ENCODE results near the gene CAPN5. TPM values are rescaled to one million over a fixed set of nuclear protein-coding genes. Genes with fewer than 3 reads are reported as not detected.
A peak's percentile ranks its signal among the peaks of the same experiment; 100 is the strongest.

The CAPN5 gene
- total RNA-seq, 1 donor from 2014 or later: 8.6 TPM

DNA sequence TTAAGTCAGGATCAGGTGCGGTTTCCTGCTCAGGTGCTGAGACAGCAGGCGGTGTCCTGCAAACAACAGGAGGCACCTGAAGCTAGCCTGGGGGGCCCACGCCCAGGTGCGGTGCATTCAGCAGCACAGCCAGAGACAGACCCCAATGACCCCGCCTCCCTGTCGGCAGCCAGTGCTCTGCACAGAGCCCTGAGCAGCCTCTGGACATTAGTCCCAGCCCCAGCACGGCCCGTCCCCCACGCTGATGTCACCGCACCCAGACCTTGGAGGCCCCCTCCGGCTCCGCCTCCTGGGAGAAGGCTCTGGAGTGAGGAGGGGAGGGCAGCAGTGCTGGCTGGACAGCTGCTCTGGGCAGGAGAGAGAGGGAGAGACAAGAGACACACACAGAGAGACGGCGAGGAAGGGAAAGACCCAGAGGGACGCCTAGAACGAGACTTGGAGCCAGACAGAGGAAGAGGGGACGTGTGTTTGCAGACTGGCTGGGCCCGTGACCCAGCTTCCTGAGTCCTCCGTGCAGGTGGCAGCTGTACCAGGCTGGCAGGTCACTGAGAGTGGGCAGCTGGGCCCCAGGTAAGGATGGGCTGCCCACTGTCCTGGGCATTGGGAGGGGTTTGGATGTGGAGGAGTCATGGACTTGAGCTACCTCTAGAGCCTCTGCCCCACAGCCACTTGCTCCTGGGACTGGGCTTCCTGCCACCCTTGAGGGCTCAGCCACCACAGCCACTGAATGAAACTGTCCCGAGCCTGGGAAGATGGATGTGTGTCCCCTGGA lies 61.3 kb downstream of the CAPN5 start, which contains the start of gene MYO7A:
MYO7A (plus strand) TSS at position 327 of the 772 bp plus-strand sequence. CDS start 2,389 bp downstream, outside the sequence.
- DNase-seq (ENCODE audit: low spot score in 2 of 2) (peak; percentile 53 to 61), FAIRE-seq (no peak)

DNA sequence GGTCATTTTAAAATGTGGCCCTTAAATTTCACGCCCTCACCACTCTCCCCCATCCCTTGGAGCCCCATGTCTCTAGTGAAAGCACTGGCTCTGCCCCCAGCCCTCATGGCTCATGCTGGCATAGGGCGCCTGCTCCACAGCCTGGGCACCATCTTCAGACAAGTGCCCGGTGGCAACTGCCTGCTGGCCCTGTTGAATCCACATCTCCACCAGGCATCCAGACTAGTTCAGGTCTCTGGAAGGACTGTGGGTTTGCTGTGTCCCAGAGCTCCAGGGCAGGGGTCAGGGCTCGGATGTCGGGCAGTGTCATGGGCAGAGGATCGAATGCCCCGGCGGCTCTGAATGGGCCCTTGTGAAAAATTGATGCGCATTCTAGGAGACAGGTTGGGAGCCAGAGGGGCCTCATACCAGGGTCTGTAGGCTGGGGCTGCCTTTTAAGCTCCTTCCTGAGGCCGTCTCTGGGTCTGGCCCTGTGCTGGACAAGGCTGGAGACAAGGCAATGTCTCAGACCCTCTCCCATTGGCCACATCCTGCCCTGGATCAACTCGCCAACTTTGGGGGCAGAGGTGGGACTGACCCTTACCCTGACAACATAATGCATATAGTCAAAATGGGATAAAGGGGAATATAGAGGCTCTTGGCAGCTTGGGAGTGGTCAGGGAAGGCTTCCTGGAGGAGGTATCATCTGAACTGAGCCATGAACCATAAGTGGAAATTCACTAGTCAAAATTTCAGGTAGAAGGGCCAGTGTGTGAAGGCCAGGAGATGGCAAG lies 62.5 kb downstream of the CAPN5 start:
- FAIRE-seq (no peak), DNase-seq (ENCODE audit: low spot score in 2 of 2) (no peak)

DNA sequence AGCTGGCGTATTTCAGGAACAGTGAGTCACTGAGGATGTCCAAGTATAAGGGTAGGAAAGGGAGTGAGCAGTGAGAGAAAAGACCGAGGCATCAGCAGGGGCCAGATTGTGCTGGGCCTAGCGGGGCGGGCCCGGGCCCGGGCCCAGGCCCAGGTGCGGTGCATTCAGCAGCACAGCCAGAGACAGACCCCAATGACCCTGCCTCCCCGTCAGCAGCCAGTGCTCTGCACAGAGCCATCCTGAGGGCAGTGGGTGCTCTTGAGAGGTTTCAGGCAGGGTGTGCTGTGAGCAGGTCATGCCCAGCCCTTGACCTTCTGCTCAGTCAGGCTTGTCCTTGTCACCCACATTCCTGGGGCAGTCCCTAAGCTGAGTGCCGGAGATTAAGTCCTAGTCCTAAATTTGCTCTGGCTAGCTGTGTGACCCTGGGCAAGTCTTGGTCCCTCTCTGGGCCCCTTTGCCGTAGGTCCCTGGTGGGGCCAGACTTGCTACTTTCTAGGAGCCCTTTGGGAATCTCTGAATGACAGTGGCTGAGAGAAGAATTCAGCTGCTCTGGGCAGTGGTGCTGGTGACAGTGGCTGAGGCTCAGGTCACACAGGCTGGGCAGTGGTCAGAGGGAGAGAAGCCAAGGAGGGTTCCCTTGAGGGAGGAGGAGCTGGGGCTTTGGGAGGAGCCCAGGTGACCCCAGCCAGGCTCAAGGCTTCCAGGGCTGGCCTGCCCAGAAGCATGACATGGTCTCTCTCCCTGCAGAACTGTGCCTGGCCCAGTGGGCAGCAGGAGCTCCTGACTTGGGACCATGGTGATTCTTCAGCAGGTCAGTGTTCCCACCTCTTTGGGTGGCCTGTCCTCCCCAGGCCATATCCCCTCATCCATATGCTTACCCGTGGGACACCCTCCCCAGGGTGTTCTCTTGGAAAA lies 63.3 kb downstream of the CAPN5 start:
- FAIRE-seq (no peak), DNase-seq (ENCODE audit: low spot score in 2 of 2) (no peak)

DNA sequence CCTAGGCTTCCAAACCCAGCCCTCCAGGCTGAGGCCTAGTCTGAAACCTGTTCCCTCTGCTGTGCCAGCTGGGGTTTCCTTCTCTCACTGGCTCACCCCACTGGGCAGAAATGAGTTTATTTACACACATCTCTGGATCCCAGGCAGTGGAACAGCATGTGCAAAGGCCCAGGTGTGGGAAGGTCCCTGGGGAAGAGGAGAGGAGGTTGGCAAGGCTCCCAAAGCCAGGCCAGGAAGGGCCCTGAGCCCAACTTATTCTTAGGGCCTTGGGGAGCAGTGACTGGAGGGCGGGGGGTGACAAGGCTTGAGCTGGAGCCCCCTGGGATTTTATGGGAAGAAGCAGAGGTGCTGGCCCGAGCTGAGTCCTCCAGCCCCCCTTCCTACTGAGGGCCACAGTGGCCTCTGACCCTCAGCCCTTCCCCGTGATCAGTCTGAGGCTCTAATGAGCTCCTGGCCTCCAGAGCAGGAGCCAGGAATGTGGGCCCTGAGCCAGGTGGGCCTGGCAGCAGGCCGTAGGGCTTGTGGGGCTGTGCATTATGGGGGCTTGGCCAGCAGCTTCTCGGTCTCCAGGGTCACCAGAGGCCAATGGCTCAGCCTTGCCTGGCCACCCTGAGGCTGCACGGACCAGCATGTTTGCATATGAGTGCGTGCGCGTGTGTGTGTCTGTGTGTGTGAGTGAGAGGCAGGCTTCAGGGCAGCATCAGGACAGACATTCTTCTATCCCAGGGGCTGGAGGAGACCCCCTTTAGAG lies 64.2 kb downstream of the CAPN5 start:
- DNase-seq (ENCODE audit: low spot score in 2 of 2) (peak in 1 of 2 donors; percentile 41), FAIRE-seq (no peak)

DNA sequence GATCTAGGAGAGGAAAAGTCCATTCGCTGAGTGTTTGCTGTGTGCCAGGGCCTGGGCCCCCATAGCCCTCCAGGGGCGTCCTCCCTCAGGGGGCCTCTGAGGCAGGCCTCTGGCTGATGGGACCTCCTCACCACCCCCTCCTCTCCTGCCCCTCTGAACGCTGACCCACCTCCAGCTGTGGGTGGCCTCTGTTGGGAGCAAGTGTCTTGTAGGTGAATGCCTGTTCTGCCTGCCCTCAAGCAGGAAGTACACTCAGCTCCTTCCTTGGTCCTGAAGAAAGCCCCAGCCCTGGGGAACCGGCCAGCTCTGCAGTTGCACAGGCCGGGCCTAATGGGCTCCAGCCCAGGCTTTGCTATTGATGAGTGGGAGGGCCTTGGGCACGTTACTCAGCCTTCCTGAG lies 64.8 kb downstream of the CAPN5 start:
- no peak for DNase-seq (ENCODE audit: low spot score in 2 of 2)
- no peak for FAIRE-seq

DNA sequence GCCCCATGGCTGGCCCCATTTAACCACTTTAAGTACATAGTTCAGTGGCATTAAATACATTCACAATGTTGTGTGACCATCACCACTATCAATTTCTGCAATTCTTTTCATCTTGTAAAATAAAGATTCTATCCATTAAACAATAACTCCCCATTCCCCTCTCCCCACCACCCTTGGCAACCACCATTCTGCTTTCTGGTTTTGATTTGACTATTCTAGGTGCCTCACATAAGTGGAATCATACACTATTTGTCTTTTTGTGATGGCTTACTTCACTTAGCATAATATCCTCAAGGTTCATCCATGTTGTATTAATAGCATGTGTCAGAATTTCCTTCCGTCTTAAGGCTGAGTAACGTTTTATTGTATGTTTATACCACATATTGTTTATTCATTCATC lies 68.3 kb downstream of the CAPN5 start:
- no peak for DNase-seq (ENCODE audit: low spot score in 2 of 2)

DNA sequence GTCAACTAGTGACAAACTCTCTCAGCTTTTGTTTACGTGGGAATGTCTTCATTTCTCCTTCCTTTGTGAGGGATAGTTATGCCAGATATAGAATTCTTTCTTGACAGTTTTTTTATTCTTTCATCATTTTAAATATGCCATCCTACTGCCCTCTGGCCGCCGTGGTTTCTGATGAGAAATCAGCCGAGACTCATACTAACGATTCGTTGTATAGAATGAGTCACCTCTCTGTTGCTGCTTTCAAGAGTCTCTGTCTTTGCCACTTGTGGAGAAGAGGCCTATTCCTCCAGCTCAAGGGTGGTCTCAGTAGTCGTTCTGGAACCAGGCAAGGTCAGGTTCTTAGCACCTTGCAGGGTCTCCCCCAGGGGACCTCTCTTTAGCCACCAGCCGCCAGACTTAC lies 69.3 kb downstream of the CAPN5 start:
- no peak for FAIRE-seq
- DNase-seq (ENCODE audit: low spot score in 2 of 2): no peak

More for the DNA sequence above, 68.3 kb downstream of the CAPN5 start:
- FAIRE-seq: no peak

DNA sequence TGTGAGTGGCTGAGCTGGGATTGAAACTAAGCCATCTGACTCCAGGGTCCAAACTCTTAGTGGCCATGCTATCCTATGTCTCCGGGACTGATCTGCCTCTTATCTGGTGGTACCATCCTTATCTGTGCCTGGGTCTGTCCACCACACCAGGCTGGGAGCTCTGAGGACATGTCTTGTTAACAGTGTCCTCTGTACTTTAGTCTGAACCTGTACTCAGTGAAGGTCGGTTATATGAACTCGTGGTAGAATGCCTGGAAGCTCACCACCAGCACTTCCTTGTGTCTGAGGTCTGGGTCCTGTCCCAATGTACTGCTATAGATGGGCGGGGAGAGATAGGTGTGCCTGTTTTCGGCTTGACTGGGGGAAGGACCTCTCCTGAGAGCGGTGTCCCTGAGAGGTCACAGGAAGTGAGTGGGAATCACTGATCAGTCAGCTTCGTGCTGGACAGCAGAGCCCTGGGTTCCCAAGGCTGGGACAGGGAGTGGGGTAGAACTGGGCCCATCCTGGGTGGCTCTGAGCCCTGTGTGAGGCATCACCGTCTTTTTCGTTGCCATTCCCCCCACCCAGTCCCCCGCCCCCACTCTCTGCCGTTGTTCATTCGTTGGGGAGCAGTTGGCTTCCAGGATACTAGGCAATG lies 70.1 kb downstream of the CAPN5 start:
- FAIRE-seq: no peak
- no peak for DNase-seq (ENCODE audit: low spot score in 2 of 2)

DNA sequence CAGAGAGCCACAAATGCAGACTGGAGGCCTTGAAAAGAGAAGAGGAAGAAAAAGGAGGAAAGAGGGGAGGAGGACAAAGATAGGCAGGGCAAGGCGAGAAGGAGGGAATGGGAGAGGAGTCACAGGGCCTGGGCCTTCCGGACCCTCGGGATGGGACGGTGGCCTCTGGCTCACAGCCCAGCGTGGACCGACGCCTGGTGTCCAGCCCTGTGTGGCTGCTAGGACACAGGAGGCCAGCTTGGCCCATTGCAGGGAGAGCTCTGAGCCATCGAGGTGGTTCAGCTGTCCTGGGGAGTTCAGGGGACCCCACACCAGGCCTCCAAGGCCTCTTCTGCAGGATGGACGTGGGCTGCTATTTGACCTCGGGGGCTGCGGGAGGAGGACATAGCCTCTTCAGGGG lies 70.7 kb downstream of the CAPN5 start:
- DNase-seq (ENCODE audit: low spot score in 2 of 2) (no peak), FAIRE-seq (no peak)

DNA sequence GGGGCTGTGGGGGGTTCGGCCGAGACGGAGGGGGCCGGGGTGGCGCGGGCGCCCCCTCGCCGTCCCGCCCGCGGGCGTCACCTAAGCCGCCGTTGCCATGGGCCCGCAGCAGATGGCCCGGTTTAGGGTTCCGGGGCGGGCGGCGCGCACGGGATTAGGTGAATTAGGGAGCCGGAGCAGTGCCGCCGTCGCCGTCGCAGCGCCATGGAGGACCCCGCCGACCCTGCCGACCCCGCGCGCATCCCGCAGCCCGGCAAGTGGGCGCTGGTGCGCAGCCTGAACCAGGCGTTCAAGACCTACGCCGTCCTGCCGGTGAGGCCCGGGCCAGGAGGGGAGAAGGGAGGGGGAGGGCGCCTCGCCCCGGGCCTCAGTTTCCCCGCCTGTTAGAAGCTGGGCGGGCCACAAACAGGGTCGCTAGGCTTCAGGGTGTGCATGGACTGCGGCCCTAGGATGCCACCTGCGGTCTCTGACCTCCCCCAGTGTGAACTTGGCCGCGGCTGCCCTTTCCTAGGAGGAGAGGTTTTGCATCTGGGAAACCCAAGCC lies 71.4 kb downstream of the CAPN5 start:
- no peak for DNase-seq (ENCODE audit: low spot score in 2 of 2)
- no peak for FAIRE-seq

DNA sequence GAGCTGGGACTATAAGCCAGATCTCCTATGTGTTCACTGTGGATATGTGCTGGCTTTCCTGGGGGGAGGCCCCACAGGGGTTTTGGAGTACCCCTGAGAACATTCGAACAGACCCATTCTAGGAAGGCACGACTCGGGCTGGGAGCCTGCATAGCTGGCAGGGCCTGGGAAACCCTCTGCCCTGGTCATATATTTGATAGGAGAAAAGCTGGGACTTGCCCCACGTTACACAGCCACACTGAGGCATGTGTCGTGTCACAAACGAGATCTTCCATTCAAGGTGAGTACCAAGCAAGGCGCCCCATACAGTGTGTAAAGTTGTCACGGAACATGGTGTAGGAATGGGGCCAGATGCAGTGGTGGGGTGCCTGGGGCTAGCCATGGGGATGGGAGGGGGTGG lies 72.4 kb downstream of the CAPN5 start:
- FAIRE-seq (no peak), DNase-seq (ENCODE audit: low spot score in 2 of 2) (no peak)

DNA sequence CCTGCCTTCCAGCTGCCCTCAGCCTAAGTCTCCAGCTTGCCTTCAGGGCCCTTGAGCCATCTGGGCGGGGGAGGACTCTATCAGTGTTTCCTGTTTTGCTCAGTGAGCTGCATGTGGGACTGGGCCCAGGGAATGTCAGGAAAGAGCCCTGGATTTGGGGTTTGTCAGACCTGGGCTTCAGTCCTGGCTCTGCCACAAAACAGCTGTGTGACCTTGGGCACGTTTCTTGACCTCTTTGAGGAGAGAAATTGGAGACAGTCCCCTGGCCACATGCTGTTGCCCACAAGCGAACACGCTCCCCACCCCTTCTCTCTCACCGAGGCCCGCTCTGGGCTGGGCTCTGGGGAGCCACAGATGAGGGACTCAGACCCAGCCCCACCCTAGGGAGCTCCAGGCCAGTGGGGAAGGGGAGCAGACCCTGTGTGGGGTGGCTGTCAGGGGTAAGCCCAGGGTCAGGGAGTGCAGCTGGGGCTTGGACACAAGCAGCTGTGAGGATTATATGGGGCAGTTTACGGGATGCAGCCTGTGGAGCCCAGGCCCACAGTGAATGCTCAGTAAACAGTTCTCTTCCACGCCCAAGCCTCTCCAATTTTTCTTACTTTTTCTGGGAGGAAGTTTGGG lies 73.6 kb downstream of the CAPN5 start:
- DNase-seq (ENCODE audit: low spot score in 2 of 2) (no peak), FAIRE-seq (no peak)

DNA sequence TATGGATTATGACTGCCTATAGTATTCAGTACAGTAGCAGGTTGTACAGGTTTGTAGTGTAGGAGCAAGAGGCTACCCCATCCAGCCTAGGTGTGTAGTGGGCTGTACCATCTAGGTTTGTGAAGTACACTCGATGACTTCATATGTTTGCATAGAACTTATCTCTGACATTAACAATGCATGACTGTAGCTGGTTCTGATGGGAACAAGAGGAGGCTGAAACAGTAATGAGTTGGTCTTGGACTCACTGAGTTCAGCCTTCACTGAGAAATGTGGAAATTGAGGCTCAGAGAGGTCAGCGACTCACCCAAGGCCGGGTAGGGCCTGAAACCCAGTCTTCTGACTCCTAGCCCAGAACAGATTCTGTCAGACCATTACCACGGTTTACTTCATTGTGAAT lies 74.3 kb downstream of the CAPN5 start:
- DNase-seq (ENCODE audit: low spot score in 2 of 2) (no peak), FAIRE-seq (no peak)

DNA sequence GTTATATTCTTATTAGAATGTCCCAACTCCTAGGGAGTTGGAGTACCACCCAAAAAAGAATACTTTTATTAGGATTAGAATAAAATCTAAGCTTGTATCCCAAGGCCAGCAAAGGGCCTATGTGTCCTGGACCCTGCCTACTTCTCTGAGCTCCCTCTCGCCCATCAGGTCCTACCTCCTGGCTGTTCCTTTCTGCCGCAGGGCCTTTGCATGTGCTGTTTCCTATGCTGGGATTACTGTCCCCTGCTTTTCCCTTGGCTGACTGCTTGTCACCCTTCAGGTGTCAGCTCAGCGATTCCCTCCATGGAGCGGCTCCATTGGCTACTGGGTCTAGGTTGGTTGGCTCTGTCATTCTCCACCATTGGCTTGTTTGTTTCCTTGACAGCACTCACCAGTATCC lies 74.7 kb downstream of the CAPN5 start:
- FAIRE-seq: no peak
- DNase-seq (ENCODE audit: low spot score in 2 of 2): no peak

DNA sequence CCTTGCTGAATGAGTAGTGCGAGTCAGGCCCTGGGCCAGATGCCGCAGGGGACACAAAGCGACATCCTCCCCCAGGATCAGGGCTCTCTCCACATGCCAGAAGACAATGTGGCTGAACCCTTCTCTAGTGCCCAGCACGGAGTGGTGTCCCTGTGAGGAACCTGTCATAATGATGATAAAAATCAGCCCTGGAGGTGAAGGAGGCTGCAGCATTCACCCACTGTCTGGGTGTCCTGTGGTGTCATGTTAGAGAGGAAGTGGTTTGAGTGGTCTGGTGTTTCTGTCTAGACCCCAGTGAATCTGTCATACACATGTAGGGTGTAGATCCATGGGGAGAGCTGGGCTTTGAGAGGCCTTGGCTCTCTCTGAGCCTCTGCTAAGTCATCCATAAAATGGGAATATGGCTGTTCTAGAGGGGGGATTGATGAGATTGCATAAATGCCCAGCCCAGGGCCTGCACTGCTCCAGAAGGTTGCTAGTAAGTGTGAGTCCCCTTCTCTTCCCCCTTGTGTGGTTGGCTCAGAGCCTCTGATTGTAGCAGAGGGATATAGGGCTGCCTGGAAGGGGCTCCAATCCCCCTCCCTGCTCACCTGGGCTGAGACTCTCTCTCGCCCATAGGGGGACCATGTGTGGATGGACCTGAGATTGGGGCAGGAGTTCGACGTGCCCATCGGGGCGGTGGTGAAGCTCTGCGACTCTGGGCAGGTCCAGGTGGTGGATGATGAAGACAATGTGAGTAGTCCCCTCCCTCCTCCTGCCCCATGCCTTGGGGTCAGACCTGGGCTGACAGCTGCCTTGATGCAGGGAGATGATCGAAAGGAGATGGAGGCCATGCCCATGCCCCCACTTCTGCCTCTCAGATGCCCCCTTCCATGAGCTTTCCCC lies 75.6 kb downstream of the CAPN5 start:
- no peak for FAIRE-seq

DNA sequence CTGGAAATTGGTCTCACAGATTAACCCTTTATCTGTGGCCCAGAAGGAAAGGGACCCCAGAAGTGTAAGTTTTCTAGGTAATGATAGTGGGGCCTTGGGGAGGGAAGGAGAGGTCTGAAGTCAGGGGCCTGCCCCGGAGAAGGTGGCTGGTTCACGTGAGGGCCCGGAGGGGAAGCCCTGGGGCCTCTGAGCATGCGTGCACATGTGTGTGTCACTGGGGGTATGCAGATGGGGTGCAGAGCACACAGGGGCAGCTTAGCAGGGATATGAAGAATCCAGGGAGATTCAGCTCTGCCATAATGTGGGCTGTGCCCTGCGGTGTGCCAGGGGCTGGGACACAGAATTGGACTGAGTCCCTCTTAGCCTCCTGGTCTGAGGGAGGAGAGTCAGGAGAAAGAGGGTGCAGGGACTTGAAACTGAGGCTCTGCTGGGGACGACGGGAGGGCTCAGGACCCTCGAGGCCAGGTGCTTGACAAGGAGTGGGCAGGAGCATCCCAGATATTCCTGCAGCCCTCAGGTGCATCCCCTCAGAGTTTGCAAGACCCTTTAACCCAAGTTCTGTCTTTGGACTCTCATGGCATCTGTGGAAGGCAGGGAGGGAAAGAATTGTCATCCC lies 76.7 kb downstream of the CAPN5 start:
- FAIRE-seq (no peak), DNase-seq (ENCODE audit: low spot score in 2 of 2) (no peak)

More for the DNA sequence above, 75.6 kb downstream of the CAPN5 start:
- DNase-seq (ENCODE audit: low spot score in 2 of 2): no peak

DNA sequence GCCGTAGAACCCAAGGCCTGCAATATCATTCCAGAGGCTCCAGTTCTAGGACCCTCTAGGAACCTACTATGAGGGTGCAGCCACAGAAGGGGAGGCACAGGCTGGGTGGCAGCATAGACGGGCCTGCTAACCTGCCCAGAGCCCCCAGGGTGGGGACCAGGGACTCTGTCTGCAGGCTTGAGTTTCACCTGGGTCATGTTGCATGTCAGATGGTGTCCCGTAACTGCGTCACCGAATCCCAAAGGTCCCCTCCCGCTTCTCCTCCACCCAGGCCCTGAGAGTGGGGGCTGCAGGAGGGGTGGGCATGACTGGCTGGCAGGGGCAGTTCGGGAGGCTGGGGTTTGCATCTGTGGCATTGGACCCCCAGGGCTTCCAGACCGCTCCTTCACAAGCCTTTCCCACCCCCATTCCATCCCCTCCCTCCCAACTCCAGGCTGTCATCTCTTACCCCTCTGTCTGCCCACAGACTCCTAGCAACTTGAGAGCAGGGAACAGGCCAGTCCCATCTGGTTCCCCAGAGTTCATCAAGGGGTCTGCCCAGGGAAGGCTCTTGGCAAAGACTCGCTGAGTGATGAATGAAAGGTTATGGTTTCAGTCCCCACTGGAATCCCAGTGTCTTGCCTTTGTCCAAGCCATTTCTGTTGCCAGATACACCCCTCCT lies 77.6 kb downstream of the CAPN5 start:
- DNase-seq (ENCODE audit: low spot score in 2 of 2) (no peak), FAIRE-seq (no peak)

Data from frontal cortex (tissue), 4 donors.